PC-3 (cell line): Measurements from ENCODE around the gene XIRP2.

Experiments used
- EZH2phosphoT487 ChIP-seq: fragments of 300-600 bp; sonication (generic); IDR thresholded peaks from 2 replicates; pipeline ENCODE4 v1.6.1; 2018; ENCODE audit warnings: mild to moderate bottlenecking, antibody characterized with exemption, low read length, borderline replicate concordance
- TF ChIP-seq, protein P1 (sequence below): fragments of 300-600 bp; sonication (generic); conservative IDR thresholded peaks from 2 replicates; pipeline ENCODE4 v1.5.1; 2017; ENCODE audit warnings: antibody characterized with exemption, low read depth, mild to moderate bottlenecking, low read length

- TF ChIP-seq, protein P1, sequence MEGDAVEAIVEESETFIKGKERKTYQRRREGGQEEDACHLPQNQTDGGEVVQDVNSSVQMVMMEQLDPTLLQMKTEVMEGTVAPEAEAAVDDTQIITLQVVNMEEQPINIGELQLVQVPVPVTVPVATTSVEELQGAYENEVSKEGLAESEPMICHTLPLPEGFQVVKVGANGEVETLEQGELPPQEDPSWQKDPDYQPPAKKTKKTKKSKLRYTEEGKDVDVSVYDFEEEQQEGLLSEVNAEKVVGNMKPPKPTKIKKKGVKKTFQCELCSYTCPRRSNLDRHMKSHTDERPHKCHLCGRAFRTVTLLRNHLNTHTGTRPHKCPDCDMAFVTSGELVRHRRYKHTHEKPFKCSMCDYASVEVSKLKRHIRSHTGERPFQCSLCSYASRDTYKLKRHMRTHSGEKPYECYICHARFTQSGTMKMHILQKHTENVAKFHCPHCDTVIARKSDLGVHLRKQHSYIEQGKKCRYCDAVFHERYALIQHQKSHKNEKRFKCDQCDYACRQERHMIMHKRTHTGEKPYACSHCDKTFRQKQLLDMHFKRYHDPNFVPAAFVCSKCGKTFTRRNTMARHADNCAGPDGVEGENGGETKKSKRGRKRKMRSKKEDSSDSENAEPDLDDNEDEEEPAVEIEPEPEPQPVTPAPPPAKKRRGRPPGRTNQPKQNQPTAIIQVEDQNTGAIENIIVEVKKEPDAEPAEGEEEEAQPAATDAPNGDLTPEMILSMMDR = no peak
- TF ChIP-seq EZH2phosphoT487 = no peak
Observed at GRCh38 chr2:167132906-167133555, 244.8 kb downstream of the XIRP2 start.
